Activated CD4-positive, alpha-beta T cell treated with anti-CD3 and anti-CD28 coated beads, Interleukin-2, Interleukin-4, amounts not matched to agents 100 ng/mL and 50 ng/mL, durations not matched to agents 16 hours and 8 hours (primary cell): Measurements from ENCODE around the gene NAMPT.
A peak's percentile ranks its signal among the peaks of the same experiment; 100 is the strongest.

Experiments used
- DNase-seq: peaks from one replicate; pipeline ENCODE4 v3.0.0-alpha.2; 2020; ENCODE audit warnings: low spot score

The NAMPT gene

DNA sequence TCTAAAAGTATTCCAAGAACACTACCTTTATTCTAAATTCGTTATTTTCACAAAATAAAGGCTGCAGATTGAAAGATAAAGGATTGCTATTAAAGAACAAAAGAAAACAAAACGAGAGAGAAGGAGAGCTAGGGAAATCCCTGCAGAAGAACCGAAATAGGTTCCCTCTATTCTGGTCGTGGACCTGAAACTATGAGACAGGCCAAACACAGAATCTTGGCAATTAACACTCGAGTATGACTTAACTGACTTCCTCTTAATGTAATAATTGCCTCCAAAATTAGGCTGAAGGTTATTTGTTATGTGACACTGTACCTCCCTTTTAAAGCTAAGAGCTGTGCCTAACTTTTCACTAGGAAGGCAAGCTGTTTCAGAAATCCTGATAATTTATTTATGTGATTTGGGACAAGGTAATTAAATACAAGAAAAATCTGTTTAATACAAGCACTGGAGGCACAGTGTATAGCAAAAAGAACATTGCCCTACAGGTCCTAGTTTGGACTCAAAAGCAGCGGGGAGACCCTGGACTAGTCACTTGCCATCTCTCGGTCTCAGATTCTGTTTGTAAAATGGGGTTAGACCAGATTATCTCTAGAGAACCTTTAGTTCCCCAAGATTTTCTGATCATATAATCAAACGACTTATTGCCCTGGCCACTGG is 11.6 kb downstream of the NAMPT start:
- DNase-seq, result no peak

- DNase-seq, result no peak
Measured at GRCh38 chr7:106270122-106270977, 14.4 kb downstream of the NAMPT start.

DNA sequence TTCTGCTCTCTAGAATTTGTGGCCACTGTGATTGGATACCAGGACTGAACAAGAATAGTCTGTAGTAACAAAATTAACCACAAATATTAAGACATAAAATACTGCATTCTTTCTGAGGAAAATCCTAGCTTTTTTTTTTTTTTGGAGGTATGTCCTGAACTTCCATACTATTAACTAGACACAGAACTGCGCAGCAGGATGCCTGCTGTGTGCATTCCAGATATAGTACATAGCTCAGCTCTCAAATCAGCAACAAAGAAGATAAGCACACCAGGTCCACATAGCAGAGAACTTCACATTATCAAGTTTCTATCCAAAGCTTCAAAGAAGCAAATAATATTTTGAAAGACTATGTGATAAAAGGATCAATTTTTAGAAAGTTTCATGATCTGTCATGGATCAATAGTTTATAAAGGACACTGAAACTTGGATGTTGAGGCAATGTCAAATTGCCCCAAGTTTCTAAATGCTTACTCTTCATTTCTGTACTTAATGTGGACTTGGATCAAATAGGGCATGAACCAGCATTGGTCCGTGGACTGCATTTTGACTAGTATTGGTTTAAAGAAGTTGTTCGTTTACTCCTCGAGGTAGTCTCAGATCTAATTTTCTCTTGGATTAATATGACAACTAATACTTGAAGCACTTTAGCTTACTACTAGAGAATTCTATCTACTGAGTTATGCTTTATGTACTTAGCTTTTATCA is 15.4 kb downstream of the NAMPT start:
- no peak for DNase-seq

GRCh38 chr7:106265133-106265532 is 19.6 kb downstream of the NAMPT start:
- DNase-seq, result no peak

DNA sequence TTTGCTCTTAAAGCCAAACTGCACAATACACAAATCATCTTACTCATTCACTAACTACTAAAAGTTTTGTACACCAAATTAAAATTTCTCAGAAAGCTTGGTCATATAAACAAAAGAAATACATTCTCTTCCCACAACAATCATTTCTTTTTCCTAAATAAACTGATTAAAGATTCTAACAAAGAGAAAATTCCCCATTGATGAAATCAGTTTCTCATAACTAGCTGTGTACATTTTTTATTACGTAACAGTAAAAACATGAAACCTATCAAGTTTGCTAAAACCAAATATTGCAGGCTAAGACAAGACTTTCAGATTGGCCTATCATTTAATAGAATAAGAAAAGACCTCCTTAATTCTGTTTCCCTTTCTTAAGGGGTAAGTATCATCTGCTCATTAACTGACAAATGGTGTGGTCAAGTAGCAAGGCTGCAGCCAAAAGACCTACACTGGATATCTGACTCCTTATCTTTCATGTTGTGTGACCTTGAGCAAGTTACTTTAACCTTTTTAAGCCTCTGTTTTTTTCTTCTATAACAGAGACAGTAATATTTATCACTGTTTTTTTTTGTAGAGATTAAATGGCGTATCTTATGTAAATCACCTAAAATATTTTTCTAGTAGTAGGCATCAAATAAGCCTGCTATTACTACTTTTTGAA is 22.4 kb downstream of the NAMPT start:
- DNase-seq, result no peak

DNA sequence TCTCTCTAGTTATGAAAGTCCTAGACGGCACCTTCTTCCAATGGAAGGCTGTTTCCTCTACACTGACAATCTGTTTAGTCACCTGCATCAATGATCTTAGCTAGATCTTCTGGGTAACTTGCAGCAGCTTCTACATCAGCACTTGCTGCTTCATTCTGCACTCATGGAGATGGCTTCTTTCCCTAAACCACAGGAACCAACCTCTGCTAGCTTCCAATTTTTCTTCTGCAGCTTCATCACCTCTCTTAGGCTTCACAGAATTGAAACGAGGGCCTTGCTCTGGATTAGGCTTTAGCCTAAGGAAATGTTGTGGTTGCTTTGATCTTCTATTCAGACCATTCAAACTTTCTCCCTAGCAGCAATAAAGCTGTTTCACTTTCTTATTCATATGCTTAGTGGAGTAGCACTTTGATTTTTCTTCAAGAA is 24.6 kb downstream of the NAMPT start:
- DNase-seq, result no peak

- DNase-seq, result no peak
Measured at GRCh38 chr7:106258789-106259188, 26.0 kb downstream of the NAMPT start.

DNA sequence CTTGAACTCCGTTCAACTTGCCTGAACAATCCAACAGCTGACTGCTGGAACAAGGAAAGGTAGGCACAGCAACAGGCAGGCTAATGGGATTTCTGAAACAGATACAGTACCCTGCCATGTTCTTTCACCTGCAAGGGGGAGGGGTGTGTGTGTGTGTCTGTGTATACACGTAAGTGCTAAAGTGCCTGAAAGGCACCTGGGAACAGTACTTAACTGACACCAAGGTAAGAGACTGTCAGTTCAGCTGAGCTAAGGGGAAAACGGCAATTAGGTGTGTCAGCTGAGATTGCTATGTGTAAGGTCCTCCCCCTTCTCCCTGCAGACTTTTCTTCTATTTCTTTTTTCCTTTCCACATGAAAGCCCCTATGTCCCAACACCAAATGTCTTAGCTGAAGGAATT is 27.0 kb downstream of the NAMPT start:
- no peak for DNase-seq

DNA sequence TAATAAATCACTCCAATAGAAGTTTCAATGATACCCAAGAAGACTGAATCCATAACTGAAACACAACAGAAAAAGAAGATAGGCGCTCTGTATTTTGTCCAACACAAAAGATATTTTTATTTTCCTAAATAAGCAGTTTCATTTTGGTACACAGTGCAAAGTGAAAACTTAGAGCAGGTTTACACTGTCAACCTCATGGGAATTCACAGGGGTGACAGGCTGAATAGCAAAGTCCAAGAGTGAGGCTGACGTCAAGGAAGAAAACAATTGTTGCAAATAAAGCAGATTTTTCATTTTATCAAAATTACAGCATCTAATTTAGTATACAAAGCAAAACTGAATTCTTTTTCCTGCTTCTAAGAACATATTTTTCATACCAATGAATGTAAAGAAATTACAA is 28.6 kb downstream of the NAMPT start:
- DNase-seq, result no peak

GRCh38 chr7:106255246-106255645 is 29.5 kb downstream of the NAMPT start:
- peak; percentile 58 for DNase-seq

DNA sequence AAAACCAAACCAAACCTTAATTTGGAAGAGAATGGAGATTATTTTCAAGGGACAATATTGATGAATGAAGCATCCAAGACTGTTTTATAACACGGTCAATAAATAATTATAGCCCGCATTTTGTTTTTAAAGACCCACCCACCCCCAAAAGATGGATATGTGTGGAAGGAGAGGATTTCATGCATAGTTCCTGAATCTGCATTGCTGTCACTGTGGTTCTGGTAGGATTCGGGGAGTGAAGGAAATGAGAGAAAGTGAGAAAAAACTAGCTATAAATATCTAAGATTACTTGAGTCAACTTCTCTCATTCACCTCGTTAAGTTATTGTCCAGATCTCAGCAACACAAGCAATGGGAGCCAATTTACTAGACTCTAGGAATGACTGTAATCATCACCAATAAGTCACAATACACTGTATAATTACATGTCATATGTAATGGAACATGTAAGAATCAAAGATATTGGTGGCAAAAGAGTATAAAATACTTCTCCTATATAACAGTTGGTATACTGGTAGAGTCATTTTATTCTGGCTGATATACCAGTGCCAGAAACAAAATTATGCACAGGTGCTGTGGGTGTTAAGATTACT is 30.2 kb downstream of the NAMPT start:
- no peak for DNase-seq

- DNase-seq, result no peak
Measured at GRCh38 chr7:106252568-106252967, 32.2 kb downstream of the NAMPT start.

- DNase-seq, result no peak
Measured at GRCh38 chr7:106249488-106249887, 35.3 kb downstream of the NAMPT start.

GRCh38 chr7:106248600-106248999 is 36.2 kb downstream of the NAMPT start:
- no peak for DNase-seq

- DNase-seq, result no peak
Measured at GRCh38 chr7:106247841-106248240, 36.9 kb downstream of the NAMPT start.

- no peak for DNase-seq
Measured at GRCh38 chr7:106246902-106247711, 37.7 kb downstream of the NAMPT start.

DNA sequence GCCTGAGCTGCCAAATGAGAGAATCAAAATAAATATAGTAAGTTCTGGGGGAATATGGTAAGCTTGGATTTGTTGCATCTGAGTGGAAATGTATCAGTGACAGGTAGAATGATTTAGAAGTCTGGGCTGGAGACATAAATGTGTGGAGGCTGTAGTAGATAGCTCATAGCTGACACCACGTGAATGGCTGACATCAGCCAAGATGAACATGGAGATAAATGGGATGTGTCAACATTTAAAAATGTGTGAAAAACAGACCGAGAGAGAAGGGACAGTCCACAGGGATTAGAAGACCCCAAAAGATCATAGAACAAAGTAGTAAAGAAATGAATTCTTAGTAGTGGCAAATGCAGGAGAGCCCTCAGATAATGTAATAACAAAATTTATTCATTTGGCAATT is 40.9 kb downstream of the NAMPT start:
- DNase-seq, result no peak

GRCh38 chr7:106239406-106239805 is 45.4 kb downstream of the NAMPT start:
- DNase-seq, result no peak

- DNase-seq, result no peak
Measured at GRCh38 chr7:106238830-106239229, 46.0 kb downstream of the NAMPT start.

DNA sequence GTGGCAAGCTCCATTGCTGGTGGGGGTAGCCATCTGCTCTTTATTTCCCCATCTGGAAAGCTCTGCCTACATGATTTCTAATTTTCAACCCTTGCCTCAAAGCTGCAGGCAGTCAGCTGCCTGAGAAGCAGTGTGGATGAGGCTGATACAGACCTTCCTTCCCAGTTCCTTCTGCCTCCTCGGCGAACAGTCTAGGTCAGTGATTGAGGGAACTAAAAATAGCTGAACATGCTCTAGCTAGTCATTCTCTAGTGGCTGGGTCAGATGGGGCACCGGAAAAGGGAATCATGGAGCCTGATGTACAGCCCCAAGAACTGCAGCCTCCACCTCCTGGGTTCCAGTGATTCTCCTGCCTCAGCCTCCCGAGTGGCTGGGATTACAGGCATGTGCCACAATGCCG is 48.7 kb downstream of the NAMPT start:
- DNase-seq, result no peak

DNA sequence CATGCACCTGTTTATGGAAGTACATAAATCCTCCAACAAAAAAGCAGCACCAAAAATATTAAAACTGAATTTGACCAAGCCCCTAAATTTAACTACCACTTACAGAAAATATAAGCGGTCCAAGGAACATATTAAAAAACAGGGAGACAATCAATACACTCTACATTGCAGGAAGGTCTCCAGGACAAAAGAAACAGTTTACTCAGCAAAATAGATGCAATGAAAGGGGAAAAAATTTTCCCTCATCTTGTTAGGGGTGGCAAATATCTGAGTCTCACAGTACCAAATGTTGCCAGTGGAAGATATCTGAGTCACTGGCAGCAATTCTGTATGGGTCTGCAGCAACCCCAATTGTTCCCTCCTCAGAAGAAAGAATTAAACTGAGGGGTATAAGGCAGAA is 50.4 kb downstream of the NAMPT start:
- DNase-seq, result no peak
